Endothelial cell (in vitro differentiated cells): ENCODE data around the gene NTRK2. TPM values are rescaled to one million over a fixed set of nuclear protein-coding genes. Genes with fewer than 3 reads are reported as not detected.

Experiments
- DNase-seq: peaks from one replicate; pipeline ENCODE4 v3.0.0; 2021; ENCODE audit warnings: low spot score
- H3K27ac Mint-ChIP-seq: one replicate; pipeline ENCODE4 v1.8.0; 2021; ENCODE audit warnings: mixed read lengths, inconsistent platforms; ENCODE audit not compliant: unreplicated experiment
- H3K27me3 Mint-ChIP-seq: one replicate; pipeline ENCODE4 v1.8.0; 2021; ENCODE audit warnings: mild to moderate bottlenecking, moderate library complexity, mixed read lengths, inconsistent platforms; ENCODE audit not compliant: unreplicated experiment
- H3K36me3 Mint-ChIP-seq: one replicate; pipeline ENCODE4 v1.8.0; 2021; ENCODE audit warnings: mild to moderate bottlenecking, low read depth, mixed read lengths, inconsistent platforms; ENCODE audit not compliant: unreplicated experiment
- H3K4me1 Mint-ChIP-seq: one replicate; pipeline ENCODE4 v1.8.0; 2021; ENCODE audit warnings: mild to moderate bottlenecking, mixed read lengths, inconsistent platforms; ENCODE audit not compliant: unreplicated experiment
- H3K4me3 Mint-ChIP-seq: one replicate; pipeline ENCODE4 v1.8.0; 2021; ENCODE audit warnings: mild to moderate bottlenecking, mixed read lengths, inconsistent platforms; ENCODE audit not compliant: unreplicated experiment
- H3K9me3 Mint-ChIP-seq: one replicate; pipeline ENCODE4 v1.8.0; 2021; ENCODE audit warnings: mixed read lengths, inconsistent platforms; ENCODE audit not compliant: unreplicated experiment
- CTCF ChIP-seq: fragments of 200-600 bp; sonication (generic); IDR thresholded peaks from one replicate; pipeline ENCODE4 v1.5.0; 2021; ENCODE audit warnings: antibody characterized with exemption; ENCODE audit not compliant: unreplicated experiment
- total RNA-seq: library from RNA; stranded (reverse); fragmentation: NEBNext Ultra II Directional; extraction: Animal tissue kit (Norgen Biotek cat#: 25700); gene quantifications from one replicate; pipeline ENCODE4 v1.2.1, GENCODE V29; 2021; ENCODE audit not compliant: unreplicated experiment

The NTRK2 gene
- total RNA-seq, 1 donor from 2014 or later, result not detected

- no peaks in the 10 kb centered on the region for H3K4me1 Mint-ChIP-seq
- H3K27ac Mint-ChIP-seq, result no peak overlapping the region
- no peak for DNase-seq
- H3K4me3 Mint-ChIP-seq, result no peak overlapping the region
- no peaks in the 10 kb centered on the region for H3K36me3 Mint-ChIP-seq
- TF ChIP-seq CTCF, result no peak
- no peaks in the 10 kb centered on the region for H3K9me3 Mint-ChIP-seq
- H3K27me3 Mint-ChIP-seq, result peaks cover 1% of the 10 kb centered on the region
These were observed 67.0 kb downstream of the NTRK2 start for GRCh38 chr9:84736536-84736935.

GRCh38 chr9:84738353-84738752 is 68.8 kb downstream of the NTRK2 start:
- Mint-ChIP-seq H3K27ac (no peak overlapping the region), H3K9me3 (no peaks in the 10 kb centered on the region), H3K27me3 (peaks cover 1% of the 10 kb centered on the region), H3K4me1 (no peaks in the 10 kb centered on the region), H3K36me3 (no peaks in the 10 kb centered on the region), H3K4me3 (no peak overlapping the region)
- no peak for TF ChIP-seq CTCF
- DNase-seq, result no peak

GRCh38 chr9:84742261-84742660 is 72.7 kb downstream of the NTRK2 start:
- no peaks in the 10 kb centered on the region for H3K36me3 Mint-ChIP-seq
- no peak for DNase-seq

GRCh38 chr9:84744195-84744594 is 74.7 kb downstream of the NTRK2 start:
- H3K4me3 Mint-ChIP-seq, result no peak overlapping the region
- DNase-seq, result no peak
- no peaks in the 10 kb centered on the region for H3K9me3 Mint-ChIP-seq
- H3K4me1 Mint-ChIP-seq, result no peaks in the 10 kb centered on the region
- no peaks in the 10 kb centered on the region for H3K36me3 Mint-ChIP-seq
- no peaks in the 10 kb centered on the region for H3K27me3 Mint-ChIP-seq
- H3K27ac Mint-ChIP-seq, result no peak overlapping the region
- TF ChIP-seq CTCF, result no peak

More at GRCh38 chr9:84742261-84742660, 72.7 kb downstream of the NTRK2 start:
- no peak overlapping the region for H3K27ac Mint-ChIP-seq
- no peak overlapping the region for H3K4me3 Mint-ChIP-seq
- H3K9me3 Mint-ChIP-seq, result no peaks in the 10 kb centered on the region
- H3K4me1 Mint-ChIP-seq, result no peaks in the 10 kb centered on the region
- no peaks in the 10 kb centered on the region for H3K27me3 Mint-ChIP-seq
- TF ChIP-seq CTCF, result no peak

GRCh38 chr9:84744726-84745125 is 75.2 kb downstream of the NTRK2 start:
- no peak overlapping the region for H3K27ac Mint-ChIP-seq
- H3K4me3 Mint-ChIP-seq, result no peak overlapping the region
- H3K4me1 Mint-ChIP-seq, result no peaks in the 10 kb centered on the region
- no peaks in the 10 kb centered on the region for H3K36me3 Mint-ChIP-seq
- no peak for DNase-seq
- no peak for TF ChIP-seq CTCF
- H3K9me3 Mint-ChIP-seq, result no peaks in the 10 kb centered on the region
- H3K27me3 Mint-ChIP-seq, result no peaks in the 10 kb centered on the region
